ENCODE measurements around the gene C20orf173. TPM values are rescaled to one million over a fixed set of nuclear protein-coding genes. Genes with fewer than 3 reads are reported as not detected.

C20orf173 gene
- not detected for total RNA-seq

GRCh38 chr20:35529552-35529951, at the start of gene C20orf173:
Gene C20orf173 (minus strand): TSS chr20:35529652. CDS start chr20:35529373, 279 bp downstream.
- WGBS, 2 donors, result 91 to 97% methylated on average over 2 of the region's 2 CpGs
- TF ChIP-seq POLR2A (IDR thresholded peaks at IDR 0.05) (no peak), CTCF (IDR thresholded peaks at IDR 0.05) (no peak)
- no peak for DNase-seq (ENCODE audit: low spot score in 2 of 2)
- intact Hi-C loops (cut with DNase I; ENCODE audit: low total_unique reads), result no loop called here
- no peak within 1 kb of the TSS for H3K4me3 ChIP-seq (ENCODE audit: low read depth, poor library complexity, severe bottlenecking)

- intact Hi-C loops (cut with DNase I; ENCODE audit: low total_unique reads), result no loop called here
- H3K4me3 ChIP-seq (ENCODE audit: low read depth, poor library complexity, severe bottlenecking), result no peak overlapping the region
- no peak for DNase-seq (ENCODE audit: low spot score in 2 of 2)
- TF ChIP-seq POLR2A (IDR thresholded peaks at IDR 0.05) (no peak), CTCF (IDR thresholded peaks at IDR 0.05) (no peak)
- WGBS, 2 donors, result 96 to 97% methylated on average over 6 of the region's 6 CpGs
Measured at GRCh38 chr20:35579196-35579595, 49.7 kb upstream of the C20orf173 start.

- 83 to 87% methylated on average over 8 of the region's 8 CpGs for WGBS, 2 donors
- intact Hi-C loops (cut with DNase I; ENCODE audit: low total_unique reads), result no loop called here
- TF ChIP-seq CTCF (IDR thresholded peaks at IDR 0.05) (no peak), POLR2A (IDR thresholded peaks at IDR 0.05) (no peak)
Measured at GRCh38 chr20:35578469-35578868, 49.0 kb upstream of the C20orf173 start.

GRCh38 chr20:35576816-35577215, 47.4 kb upstream of the C20orf173 start:
- no peak for DNase-seq (ENCODE audit: low spot score in 2 of 2)
- WGBS, 2 donors, result 54 to 65% methylated on average over 3 of the region's 3 CpGs
- intact Hi-C loops (cut with DNase I; ENCODE audit: low total_unique reads), result no loop called here
- TF ChIP-seq CTCF (IDR thresholded peaks at IDR 0.05) (no peak), POLR2A (IDR thresholded peaks at IDR 0.05) (no peak)
- no peak overlapping the region for H3K4me3 ChIP-seq (ENCODE audit: low read depth, poor library complexity, severe bottlenecking)

More at GRCh38 chr20:35578469-35578868, 49.0 kb upstream of the C20orf173 start:
- H3K4me3 ChIP-seq (ENCODE audit: low read depth, poor library complexity, severe bottlenecking), result no peak overlapping the region
- no peak for DNase-seq (ENCODE audit: low spot score in 2 of 2)

GRCh38 chr20:35575958-35576357, 46.5 kb upstream of the C20orf173 start:
- intact Hi-C loops (cut with DNase I; ENCODE audit: low total_unique reads), result no loop called here
- no peak for DNase-seq (ENCODE audit: low spot score in 2 of 2)
- H3K4me3 ChIP-seq (ENCODE audit: low read depth, poor library complexity, severe bottlenecking), result no peak overlapping the region
- TF ChIP-seq CTCF (IDR thresholded peaks at IDR 0.05) (no peak), POLR2A (IDR thresholded peaks at IDR 0.05) (no peak)
- 58 to 62% methylated on average over 4 of the region's 4 CpGs for WGBS, 2 donors

GRCh38 chr20:35572838-35573237, 43.4 kb upstream of the C20orf173 start:
- H3K4me3 ChIP-seq (ENCODE audit: low read depth, poor library complexity, severe bottlenecking), result no peak overlapping the region
- intact Hi-C loops (cut with DNase I; ENCODE audit: low total_unique reads), result no loop called here
- DNase-seq (ENCODE audit: low spot score in 2 of 2), result no peak
- WGBS, 2 donors, result 91 to 93% methylated on average over 4 of the region's 4 CpGs
- TF ChIP-seq CTCF (IDR thresholded peaks at IDR 0.05) (no peak), POLR2A (IDR thresholded peaks at IDR 0.05) (no peak)

Data from lower leg skin (tissue), 4 donors.